Erythroblast (primary cell): ENCODE measurements around the gene SYK.

ENCODE experiments used
- GATA1 ChIP-seq: IDR thresholded peaks from 2 replicates; pipeline ENCODE4 v1.6.1; 2011; ENCODE audit warnings: low read depth, mild to moderate bottlenecking, control low read depth, low read length, moderate library complexity
- POLR2A ChIP-seq: IDR thresholded peaks from 2 replicates; pipeline ENCODE4 v1.6.1; 2011; ENCODE audit warnings: mild to moderate bottlenecking, low read length

GRCh38 chr9:90900130-90900529 is 98.5 kb downstream of the SYK start:
- TF ChIP-seq POLR2A (no peak), GATA1 (no peak)
